CD14-positive monocyte (primary cell): ENCODE results near the gene DSCAML1. TPM values are rescaled to one million over a fixed set of nuclear protein-coding genes. Genes with fewer than 3 reads are reported as not detected.

ENCODE experiments used
- DNase-seq, 3 donors: peaks; one replicate each; pipeline ENCODE4 v3.0.0-alpha.2; 2011 to 2022
- H2AFZ ChIP-seq: 2 replicates; pipeline ENCODE4 v1.6.0; 2012; ENCODE audit warnings: mild to moderate bottlenecking, low read depth, low read length, inconsistent platforms; ENCODE audit not compliant: insufficient read depth, poor library complexity, severe bottlenecking
- H3K27ac ChIP-seq, 2 donors: 1 replicate in 1 of 2; 2 replicates in 1 of 2; pipeline ENCODE4 v1.5.1; 2012 to 2013; ENCODE audit warnings: low read length in 2 of 2, control low read depth in 1 of 2, inconsistent platforms in 1 of 2, low read depth in 1 of 2, mild to moderate bottlenecking in 1 of 2
- H3K27me3 ChIP-seq, 2 donors: one replicate each; pipeline versions ENCODE4 v1.6.0 to v1.6.1; 2011 to 2013; ENCODE audit warnings: low read length in 2 of 2; ENCODE audit not compliant: control insufficient read depth in 2 of 2, insufficient read depth in 2 of 2
- H3K36me3 ChIP-seq, 2 donors: replicated peaks in 1 of 2; 1 replicate in 1 of 2; 2 replicates in 1 of 2; pipeline versions ENCODE4 v1.5.1 to v1.6.1; 2012 to 2013; ENCODE audit warnings: low read length in 2 of 2, control low read depth in 1 of 2, inconsistent platforms in 1 of 2, mild to moderate bottlenecking in 1 of 2; ENCODE audit not compliant: insufficient read depth in 2 of 2, control insufficient read depth in 1 of 2
- H3K4me1 ChIP-seq, 2 donors: 1 replicate in 1 of 2; 2 replicates in 1 of 2; pipeline versions ENCODE4 v1.5.1 to v1.6.1; 2012 to 2013; ENCODE audit warnings: low read length in 2 of 2, control low read depth in 1 of 2, inconsistent platforms in 1 of 2, mild to moderate bottlenecking in 1 of 2, moderate library complexity in 1 of 2; ENCODE audit not compliant: insufficient read depth in 2 of 2, control insufficient read depth in 1 of 2
- H3K4me2 ChIP-seq: replicated peaks from 2 replicates; pipeline ENCODE3; 2012; ENCODE audit warnings: low read length, moderate library complexity, mild to moderate bottlenecking; ENCODE audit not compliant: poor library complexity, severe bottlenecking; ENCODE audit errors: extremely low read depth
- H3K4me3 ChIP-seq, 3 experiments: fragments of 200-600 bp in 1 of 3; sonication (generic) in 1 of 3; replicated peaks in 1 of 3; 1 replicate in 2 of 3; 2 replicates in 1 of 3; pipeline ENCODE4 v1.5.1; 2011 to 2013; ENCODE audit warnings: low read length in 3 of 3, mild to moderate bottlenecking in 3 of 3, control low read depth in 2 of 3, low read depth in 2 of 3, inconsistent platforms in 1 of 3, moderate library complexity in 1 of 3
- H3K79me2 ChIP-seq: 2 replicates; pipeline ENCODE4 v1.6.0; 2012; ENCODE audit warnings: mild to moderate bottlenecking, control low read depth, inconsistent platforms, low read length, moderate library complexity; ENCODE audit not compliant: insufficient read depth
- H3K9ac ChIP-seq: 2 replicates; pipeline ENCODE4 v1.6.0; 2017; ENCODE audit warnings: low read length, mild to moderate bottlenecking; ENCODE audit not compliant: insufficient read depth, poor library complexity, severe bottlenecking
- H3K9me3 ChIP-seq, 2 donors: replicated peaks in 1 of 2; 1 replicate in 1 of 2; 2 replicates in 1 of 2; pipeline versions ENCODE4 v1.5.1 to v1.6.1; 2012 to 2013; ENCODE audit warnings: low read length in 2 of 2, control low read depth in 1 of 2; ENCODE audit not compliant: control insufficient read depth in 1 of 2, insufficient read depth in 1 of 2
- H4K20me1 ChIP-seq: 2 replicates; pipeline ENCODE4 v1.6.0; 2012; ENCODE audit warnings: mild to moderate bottlenecking, low read length, control low read depth, moderate library complexity; ENCODE audit not compliant: insufficient read depth
- H3K27ac Mint-ChIP-seq, 7 donors: one replicate each; pipeline ENCODE4 v1.8.0; 2020; ENCODE audit warnings: mild to moderate bottlenecking in 7 of 7, mixed read lengths in 7 of 7, moderate library complexity in 6 of 7, inconsistent platforms in 2 of 7
- H3K27me3 Mint-ChIP-seq, 3 donors: one replicate each; pipeline ENCODE4 v1.8.0; 2021 to 2022; ENCODE audit warnings: low read depth in 3 of 3, mild to moderate bottlenecking in 3 of 3, mixed read lengths in 3 of 3, moderate library complexity in 3 of 3, inconsistent platforms in 1 of 3
- H3K36me3 Mint-ChIP-seq, 2 donors: one replicate each; pipeline ENCODE4 v1.8.0; 2020; ENCODE audit warnings: mixed read lengths in 2 of 2, inconsistent platforms in 1 of 2, mild to moderate bottlenecking in 1 of 2
- H3K4me1 Mint-ChIP-seq: one replicate; pipeline ENCODE4 v1.8.0; 2020; ENCODE audit warnings: mild to moderate bottlenecking, mixed read lengths
- H3K4me3 Mint-ChIP-seq, 2 donors: one replicate each; pipeline ENCODE4 v1.8.0; 2020; ENCODE audit warnings: mild to moderate bottlenecking in 2 of 2, mixed read lengths in 2 of 2, moderate library complexity in 1 of 2
- H3K9me3 Mint-ChIP-seq, 7 donors: one replicate each; pipeline ENCODE4 v1.8.0; 2020 to 2022; ENCODE audit warnings: mixed read lengths in 7 of 7, mild to moderate bottlenecking in 6 of 7, moderate library complexity in 6 of 7, inconsistent platforms in 2 of 7
- WGBS: methylation state at CpG from one replicate; pipeline ENCODE4 v1.1.5; 2013; ENCODE audit warnings: missing lambda C conversion rate; ENCODE audit not compliant: insufficient coverage; 5-methylcytosine and 5-hydroxymethylcytosine counted together
- intact Hi-C, 2 donors: fragments of 100-400 bp; cut with micrococcal nuclease; formaldehyde crosslinking; loops; one replicate each; pipeline versions ENCODE4 v1.15.0 to v1.15.1; 2023
- polyA plus RNA-seq, 3 donors: library from polyadenylated mRNA; depleted of rRNA in 1 of 3; unstranded in 2 of 3; stranded (reverse) in 1 of 3; fragments of 300-500 nt in 2 of 3; fragments of >200 nt in 1 of 3; fragmentation: Illumina TruSeq in 2 of 3; gene quantifications; 1 replicate in 2 of 3; 2 replicates in 1 of 3; pipeline ENCODE4 v1.2.3, GENCODE V29; 2012 to 2021
- TF ChIP-seq, protein P1 (sequence below): fragments of 200-600 bp; IDR thresholded peaks from one replicate; pipeline ENCODE4 v1.8.0; 2022; ENCODE audit warnings: antibody characterized with exemption, mild to moderate bottlenecking

DSCAML1 gene
- polyA plus RNA-seq, 3 donors = not detected

DNA sequence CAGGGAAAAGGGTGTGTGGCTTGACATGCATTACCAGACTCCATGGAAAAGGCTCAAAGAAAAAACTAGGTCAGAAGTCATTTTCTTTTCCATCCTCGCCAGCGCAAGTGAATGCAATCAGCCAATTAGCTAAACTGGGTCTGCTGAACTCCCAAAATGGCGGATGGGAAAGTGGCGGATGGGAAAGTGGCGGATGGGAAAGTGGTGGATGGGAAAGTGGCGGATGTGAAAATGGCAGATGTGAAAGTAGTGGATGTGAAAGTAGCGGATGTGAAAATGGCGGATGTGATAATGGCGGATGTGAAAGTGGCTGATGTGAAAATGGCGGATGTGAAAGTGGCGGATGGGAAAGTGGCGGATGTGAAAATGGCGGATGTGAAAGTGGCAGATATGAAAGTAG is 311.0 kb downstream of the DSCAML1 start:
- intact Hi-C loops = no loop called here
- H3K36me3 Mint-ChIP-seq = no peaks in the 10 kb centered on the region
- peaks cover 4 to 9% (median 8%) of the 10 kb centered on the region in 3 donors for H3K27me3 Mint-ChIP-seq

DNA sequence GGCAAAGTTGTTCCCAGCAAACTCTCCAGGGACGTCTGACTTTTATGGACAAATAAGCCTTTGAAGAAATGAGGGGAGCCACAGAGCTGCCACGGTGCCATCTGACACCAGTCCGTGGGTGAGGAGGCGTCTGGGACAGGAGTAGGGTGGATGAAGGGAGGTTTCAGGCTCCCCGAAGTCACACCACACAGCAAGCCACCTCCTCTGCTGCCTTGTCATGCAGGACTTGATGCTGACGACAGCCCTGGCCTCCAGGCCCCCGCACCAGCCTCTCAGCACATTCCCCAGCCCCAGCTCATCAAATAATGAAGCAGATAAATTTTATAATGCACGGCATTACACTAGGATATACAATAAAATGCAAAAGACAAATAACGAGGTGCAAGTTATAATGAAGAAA is 312.9 kb downstream of the DSCAML1 start:
- H3K4me3 ChIP-seq = no peak overlapping the region
- H3K4me1 ChIP-seq = no peaks in the 10 kb centered on the region
- H3K4me2 ChIP-seq = no peak overlapping the region
- no peaks in the 10 kb centered on the region for H3K36me3 ChIP-seq
- H3K79me2 ChIP-seq = no peaks in the 10 kb centered on the region
- Mint-ChIP-seq H3K27me3 (peaks cover 0 to 6% (median 6%) of the 10 kb centered on the region in 3 donors), H3K4me3 (no peak overlapping the region), H3K9me3 (peaks cover 0 to 7% (median 3%) of the 10 kb centered on the region in 7 donors), H3K4me1 (no peaks in the 10 kb centered on the region), H3K27ac (no peak overlapping the region), H3K36me3 (no peaks in the 10 kb centered on the region)
- intact Hi-C loops = no loop called here
- 71% methylated on average over 2 of the region's 9 CpGs for WGBS
- H4K20me1 ChIP-seq = no peaks in the 10 kb centered on the region
- no peak overlapping the region for H3K27ac ChIP-seq
- H3K9ac ChIP-seq = no peak overlapping the region
- DNase-seq = no peak
- no peak overlapping the region for H2AFZ ChIP-seq
- TF ChIP-seq, protein P1, sequence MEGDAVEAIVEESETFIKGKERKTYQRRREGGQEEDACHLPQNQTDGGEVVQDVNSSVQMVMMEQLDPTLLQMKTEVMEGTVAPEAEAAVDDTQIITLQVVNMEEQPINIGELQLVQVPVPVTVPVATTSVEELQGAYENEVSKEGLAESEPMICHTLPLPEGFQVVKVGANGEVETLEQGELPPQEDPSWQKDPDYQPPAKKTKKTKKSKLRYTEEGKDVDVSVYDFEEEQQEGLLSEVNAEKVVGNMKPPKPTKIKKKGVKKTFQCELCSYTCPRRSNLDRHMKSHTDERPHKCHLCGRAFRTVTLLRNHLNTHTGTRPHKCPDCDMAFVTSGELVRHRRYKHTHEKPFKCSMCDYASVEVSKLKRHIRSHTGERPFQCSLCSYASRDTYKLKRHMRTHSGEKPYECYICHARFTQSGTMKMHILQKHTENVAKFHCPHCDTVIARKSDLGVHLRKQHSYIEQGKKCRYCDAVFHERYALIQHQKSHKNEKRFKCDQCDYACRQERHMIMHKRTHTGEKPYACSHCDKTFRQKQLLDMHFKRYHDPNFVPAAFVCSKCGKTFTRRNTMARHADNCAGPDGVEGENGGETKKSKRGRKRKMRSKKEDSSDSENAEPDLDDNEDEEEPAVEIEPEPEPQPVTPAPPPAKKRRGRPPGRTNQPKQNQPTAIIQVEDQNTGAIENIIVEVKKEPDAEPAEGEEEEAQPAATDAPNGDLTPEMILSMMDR = no peak
- no peaks in the 10 kb centered on the region for H3K9me3 ChIP-seq
- no peaks in the 10 kb centered on the region for H3K27me3 ChIP-seq

More for the DNA sequence above, 311.0 kb downstream of the DSCAML1 start:
- TF ChIP-seq, protein P1 = no peak
- no peak overlapping the region for H2AFZ ChIP-seq
- no peak overlapping the region for H3K27ac ChIP-seq
- Mint-ChIP-seq H3K9me3 (peaks cover 0 to 7% (median 3%) of the 10 kb centered on the region in 7 donors), H3K4me3 (no peak overlapping the region), H3K27ac (no peak overlapping the region), H3K4me1 (peaks cover 12% of the 10 kb centered on the region)
- no peaks in the 10 kb centered on the region for H4K20me1 ChIP-seq
- H3K9me3 ChIP-seq = no peaks in the 10 kb centered on the region
- H3K36me3 ChIP-seq = no peaks in the 10 kb centered on the region
- H3K79me2 ChIP-seq = no peaks in the 10 kb centered on the region
- H3K4me2 ChIP-seq = no peak overlapping the region
- 93% methylated on average over 13 of the region's 13 CpGs for WGBS
- no peaks in the 10 kb centered on the region for H3K27me3 ChIP-seq
- DNase-seq = no peak
- H3K4me3 ChIP-seq = no peak overlapping the region
- H3K4me1 ChIP-seq = peaks cover 0 to 6% of the 10 kb centered on the region in 2 donors
- H3K9ac ChIP-seq = no peak overlapping the region
